Muscle of arm (tissue), 12 donors: ENCODE results near the gene GNG14. TPM values are rescaled to one million over a fixed set of nuclear protein-coding genes. Genes with fewer than 3 reads are reported as not detected.
"Not testable (repeated sequence)": the region's sequence is repeated elsewhere in the genome, so short reads cannot be mapped to it uniquely, and the experiment has no call there.

Experiments used
- DNase-seq: peaks from one replicate; pipeline ENCODE4 v3.0.0-alpha.2; 2013
- polyA plus RNA-seq, 12 donors: library from polyadenylated mRNA; unstranded; fragments of 120-200 nt; gene quantifications; one replicate each; pipeline ENCODE4 v1.2.1, GENCODE V29; 2013; ENCODE audit not compliant: insufficient read length in 12 of 12

The GNG14 gene
- polyA plus RNA-seq, 12 donors: 0.46 to 0.98 TPM; not detected in 10

GRCh38 chr19:12695514-12695913, 7.7 kb downstream of the GNG14 start:
- no peak for DNase-seq

DNA sequence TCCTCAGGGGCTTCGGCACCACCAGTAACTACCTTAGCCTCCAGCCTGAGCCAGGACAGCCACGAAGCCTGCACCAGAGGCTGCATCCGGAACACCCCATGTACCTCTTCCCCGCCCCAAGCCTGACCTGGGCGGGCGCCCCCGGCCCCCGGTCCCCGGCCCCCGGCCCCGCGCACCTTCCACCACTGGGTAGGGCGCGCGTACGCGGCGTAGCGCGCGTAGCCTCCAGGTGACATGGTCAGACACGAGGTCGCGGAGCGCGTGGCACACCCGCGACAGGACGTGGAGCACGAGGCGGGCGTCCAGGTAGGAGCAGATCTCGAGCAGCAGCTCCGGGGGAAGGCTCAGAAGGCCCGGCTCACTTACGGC, 8.2 kb downstream of the GNG14 start:
- DNase-seq: no peak

- DNase-seq: peak; percentile 98
Measured at GRCh38 chr19:12696366-12697335, 8.9 kb downstream of the GNG14 start, which contains the start of gene FBXW9. FBXW9 (minus strand) TSS chr19:12696631; CDS start chr19:12696581, 50 bp downstream.

DNA sequence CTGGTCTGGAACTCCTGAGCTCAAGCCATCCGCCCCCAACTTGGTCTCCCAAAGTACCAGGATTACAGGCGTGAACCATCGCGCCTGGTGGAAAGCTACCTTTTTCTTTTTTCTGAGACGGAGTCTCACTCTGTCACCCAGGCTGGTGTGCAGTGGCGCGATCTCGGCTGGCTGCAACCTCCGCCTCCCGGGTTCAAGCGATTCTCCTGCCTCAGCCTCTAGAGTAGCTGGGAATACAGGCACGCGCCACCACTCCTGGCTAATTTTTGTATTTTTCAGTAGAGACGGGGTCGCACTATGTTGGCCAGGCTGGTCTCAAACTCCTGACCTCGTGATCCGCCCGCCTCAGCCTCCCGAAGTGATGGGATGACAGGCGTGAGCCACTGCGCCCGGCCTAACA, 9.6 kb downstream of the GNG14 start:
- not testable (repeated sequence) for DNase-seq

DNA sequence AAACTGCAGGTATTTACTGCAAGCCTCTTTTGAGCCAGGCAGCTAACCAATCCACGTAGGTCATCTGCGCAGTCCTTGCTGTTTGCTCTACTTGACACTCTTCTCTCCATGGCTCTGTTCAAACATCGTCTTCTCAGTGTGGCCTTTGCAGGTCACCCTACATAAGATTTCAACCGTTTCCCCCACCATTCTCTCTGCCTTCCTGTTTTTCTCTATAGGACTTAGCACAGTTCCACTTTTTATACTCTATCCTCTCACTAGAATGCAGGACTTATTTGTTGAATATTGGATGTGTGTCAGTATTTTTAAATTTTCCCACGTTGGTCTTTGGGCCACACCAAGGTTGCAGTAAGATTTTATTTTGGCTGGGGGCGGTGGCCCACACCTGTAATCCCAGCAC, 10.3 kb downstream of the GNG14 start:
- no peak for DNase-seq

DNA sequence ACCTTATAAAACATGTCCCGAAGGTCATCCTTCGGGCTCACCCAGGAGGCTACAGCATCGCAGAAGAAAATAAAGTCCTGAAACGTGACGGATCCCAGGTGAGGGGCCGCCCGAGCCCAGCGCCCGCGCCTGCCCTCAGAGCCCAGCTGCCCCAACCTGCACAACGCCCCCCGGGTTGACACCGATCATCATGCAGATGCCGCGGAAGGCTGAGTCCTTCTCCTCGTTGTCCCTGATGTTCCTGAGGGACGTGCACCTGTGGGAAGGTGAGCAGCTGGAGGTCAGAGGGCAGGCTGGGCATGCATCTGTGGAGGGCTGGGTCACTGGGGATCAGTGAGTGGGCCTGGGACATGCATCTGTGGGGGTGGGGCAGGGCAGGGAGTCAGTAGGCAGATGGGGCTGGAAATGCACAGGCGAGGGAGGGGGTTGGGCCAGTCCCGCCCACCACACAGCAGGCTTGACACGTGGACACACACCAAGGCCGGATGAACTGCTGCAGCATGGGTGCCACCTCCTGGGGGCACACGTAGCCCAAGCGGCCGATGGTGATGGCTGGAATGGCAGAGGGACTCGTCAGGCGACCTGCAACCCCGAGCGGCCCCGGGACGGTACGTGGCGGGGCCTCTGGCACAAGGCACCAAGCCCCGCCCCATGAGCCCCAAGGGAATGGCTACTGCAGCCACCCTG, 13.9 kb downstream of the GNG14 start:
- no peak for DNase-seq

DNA sequence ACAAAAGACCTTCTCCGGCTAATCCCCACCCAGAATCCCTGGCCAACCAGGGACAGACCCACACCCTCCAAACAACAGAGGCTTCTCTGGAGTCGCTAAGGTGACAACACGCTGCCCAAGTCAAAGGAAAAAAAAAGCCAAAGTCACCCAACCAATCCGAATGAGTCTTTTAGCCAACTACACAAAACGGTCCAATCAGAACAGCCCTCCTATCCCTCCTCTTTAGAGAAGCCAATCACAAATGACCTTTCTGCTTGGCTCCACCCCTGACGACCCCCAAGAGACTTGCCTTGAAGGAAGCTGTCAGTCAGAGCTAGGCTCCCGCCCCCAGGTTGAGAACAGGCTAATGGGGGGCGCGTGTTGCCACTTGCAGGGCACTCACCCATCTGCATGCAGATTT, 15.2 kb downstream of the GNG14 start:
- DNase-seq: peak; percentile 41

DNA sequence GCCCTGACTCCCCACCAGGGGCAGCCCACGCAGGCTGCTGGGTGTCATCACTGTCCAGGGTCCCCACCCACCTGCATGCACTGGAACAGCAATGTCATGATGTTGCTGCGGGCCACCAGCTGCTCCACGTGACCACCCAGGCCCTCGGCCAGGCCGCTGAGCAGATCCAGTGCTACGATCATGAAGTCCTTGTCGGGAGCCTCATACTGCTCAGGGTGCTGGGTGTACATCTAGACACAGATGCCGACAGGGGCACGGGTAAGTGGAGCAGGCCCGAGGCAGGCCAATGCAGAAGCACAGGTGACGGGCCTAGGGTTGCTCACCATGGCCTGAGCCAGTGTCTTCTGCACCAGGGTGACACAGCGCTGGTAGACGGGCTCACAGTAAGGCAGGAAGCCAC, 17.4 kb downstream of the GNG14 start:
- DNase-seq: no peak

DNA sequence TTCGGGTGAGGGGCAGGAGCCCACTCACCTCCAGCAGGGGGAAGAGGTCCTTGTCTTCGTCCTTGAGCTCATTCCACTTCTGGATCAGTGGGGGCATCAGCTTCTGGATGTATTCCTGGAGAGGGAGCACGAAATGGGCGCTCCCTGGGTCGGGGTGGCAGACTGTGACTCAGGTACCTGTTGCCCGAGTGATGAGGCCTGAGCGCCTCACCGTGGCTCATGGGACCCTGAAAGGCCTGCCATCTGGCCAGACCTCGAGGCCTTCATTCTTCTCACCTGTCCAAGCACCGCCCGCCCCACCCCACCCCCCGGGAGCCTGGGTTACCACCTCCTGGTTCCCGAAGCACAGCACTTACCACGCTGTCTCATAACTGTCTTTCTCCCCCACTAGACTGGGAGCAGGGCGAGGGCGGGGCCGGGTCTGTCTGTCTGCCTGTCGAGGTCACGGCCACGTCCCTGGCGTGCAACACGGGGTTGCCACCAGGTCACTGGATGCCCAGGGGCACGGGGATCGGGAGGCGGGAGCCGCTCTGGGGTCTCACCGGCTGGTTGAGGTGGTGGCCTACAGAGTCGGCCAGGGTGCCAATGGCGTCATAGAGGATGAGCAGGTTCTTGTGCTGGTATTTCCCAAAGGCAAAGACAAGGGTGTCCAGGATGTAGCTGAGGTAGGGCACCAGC, 18.0 kb downstream of the GNG14 start:
- DNase-seq: no peak

- no peak for DNase-seq
Measured at GRCh38 chr19:12706332-12706718, 18.5 kb downstream of the GNG14 start.

DNA sequence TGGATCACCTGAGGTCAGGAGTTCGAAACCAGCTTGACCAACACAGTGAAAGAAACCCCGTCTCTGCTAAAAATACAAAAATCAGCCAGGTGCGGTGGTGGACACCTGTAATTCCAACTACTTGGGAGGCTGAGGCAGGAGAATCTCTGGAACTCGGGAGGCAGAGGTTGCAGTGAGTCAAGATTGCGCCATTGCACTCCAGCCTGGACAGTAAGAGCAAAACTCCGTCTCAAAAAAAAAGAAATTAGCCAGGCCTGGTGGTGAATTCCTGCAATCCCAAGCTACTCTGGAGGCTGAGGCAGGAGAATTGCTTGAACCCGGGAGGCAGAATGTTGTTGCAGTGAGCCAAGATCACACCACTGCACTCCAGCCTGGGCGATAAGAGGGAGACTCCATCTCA, 20.8 kb downstream of the GNG14 start:
- no peak for DNase-seq

DNA sequence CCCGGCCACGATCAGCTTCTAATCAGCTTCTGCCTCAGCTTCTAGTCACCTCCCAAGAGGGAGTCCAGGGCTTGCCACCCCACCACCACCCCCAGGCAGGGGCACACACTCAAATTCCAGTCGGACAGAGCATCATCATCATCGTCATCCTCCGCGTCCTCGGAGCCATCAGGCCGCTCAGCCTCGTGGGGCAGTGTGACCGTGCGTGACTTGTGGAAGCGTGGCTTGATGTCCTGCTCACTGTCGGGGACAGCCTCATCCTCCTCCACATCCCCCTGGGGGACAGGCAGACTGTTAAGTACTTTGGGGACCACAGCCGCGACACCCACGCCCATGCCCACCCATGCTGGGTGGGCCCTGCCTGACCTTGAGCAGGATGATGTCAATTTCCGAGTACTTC, 23.4 kb downstream of the GNG14 start:
- no peak for DNase-seq

- not testable (repeated sequence) for DNase-seq
Measured at GRCh38 chr19:12712077-12712476, 24.3 kb downstream of the GNG14 start.

DNA sequence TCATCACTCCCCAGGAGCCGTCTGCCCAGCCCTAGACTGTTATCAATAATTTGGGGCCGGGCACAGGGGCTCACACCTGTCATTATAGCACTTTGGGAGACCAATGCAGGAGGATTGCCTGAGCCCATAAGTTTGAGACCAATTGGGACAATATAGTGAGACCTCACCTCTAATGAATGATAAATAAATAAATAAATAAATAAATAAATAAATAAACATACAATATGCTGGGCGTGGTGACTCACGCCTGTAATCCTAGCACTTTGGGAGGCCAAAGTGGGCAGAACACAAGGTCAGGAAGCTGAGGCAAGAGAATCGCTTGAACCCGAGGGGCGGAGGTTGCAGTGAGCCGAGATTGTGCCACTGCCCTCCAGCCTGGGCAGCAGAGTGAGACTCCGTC, 25.5 kb downstream of the GNG14 start:
- not testable (repeated sequence) for DNase-seq

DNA sequence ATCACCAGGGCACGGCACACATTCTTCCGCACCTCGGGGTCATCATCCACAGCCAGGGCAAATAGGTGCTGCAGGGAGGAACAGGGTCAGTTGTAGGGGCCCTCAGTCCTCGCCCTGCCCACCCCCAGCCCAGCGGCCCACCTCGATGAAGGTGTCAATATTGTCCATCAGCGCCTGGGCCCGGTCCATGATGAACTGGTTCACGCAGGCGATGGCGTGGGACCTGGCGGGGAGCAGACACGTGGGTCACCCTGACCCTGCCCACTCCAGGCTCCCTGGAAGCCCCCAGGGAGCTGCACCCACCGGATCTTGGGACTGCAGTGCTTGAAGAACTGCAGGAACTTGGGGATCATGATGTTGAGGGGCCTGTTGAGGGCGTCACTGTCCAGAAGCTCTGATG, 27.3 kb downstream of the GNG14 start:
- no peak for DNase-seq

GRCh38 chr19:12715929-12716328, 28.1 kb downstream of the GNG14 start:
- no peak for DNase-seq

DNA sequence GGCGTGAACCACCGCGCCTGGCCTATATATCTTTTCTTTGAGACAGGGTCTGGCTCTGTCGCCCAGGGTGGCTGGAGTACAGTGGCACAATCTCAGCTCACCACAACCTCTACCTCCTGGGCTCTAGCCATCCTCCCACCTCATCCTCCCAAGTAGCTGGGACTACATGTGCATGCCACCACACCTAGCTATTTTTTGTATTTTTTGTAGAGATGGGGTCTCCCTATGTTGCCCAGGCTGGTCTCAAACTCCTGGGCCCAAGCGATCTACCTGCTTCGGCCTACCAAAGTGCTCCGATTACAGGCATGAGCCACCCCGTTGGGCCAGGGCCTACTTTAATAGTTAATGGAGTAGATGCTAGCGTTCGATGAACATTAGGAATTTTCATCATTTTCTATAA, 32.5 kb downstream of the GNG14 start:
- no peak for DNase-seq

GRCh38 chr19:12720851-12721655, 33.3 kb downstream of the GNG14 start:
- peak; percentile 29 for DNase-seq

- peak; percentile 80 for DNase-seq
Measured at GRCh38 chr19:12721656-12722565, 34.1 kb downstream of the GNG14 start.
